K562 (cell line): ENCODE data around the gene TMEM86B. TPM values are rescaled to one million over a fixed set of nuclear protein-coding genes. Genes with fewer than 3 reads are reported as not detected.
A peak's percentile ranks its signal among the peaks of the same experiment; 100 is the strongest.

Experiments
- COPS2 ChIP-seq: fragments of 450-650 bp; conservative IDR thresholded peaks from 2 replicates; pipeline ENCODE4 v1.6.1; 2016; ENCODE audit warnings: mild to moderate bottlenecking, moderate library complexity
- ERF ChIP-seq: fragments of 450-650 bp; formaldehyde crosslinking; IDR thresholded peaks from 2 replicates; pipeline ENCODE4 v1.4.0; 2020; ENCODE audit warnings: mild to moderate bottlenecking, mixed read lengths
- HNRNPH1 ChIP-seq: fragments of 200-400 bp; formaldehyde crosslinking; optimal IDR thresholded peaks from 2 replicates; pipeline ENCODE3; 2017; ENCODE audit warnings: low read depth, mild to moderate bottlenecking, low read length, moderate library complexity
- LCOR ChIP-seq: sonication (generic); formaldehyde crosslinking; IDR thresholded peaks from 2 replicates; pipeline ENCODE4 v1.8.0; 2022; ENCODE audit warnings: mild to moderate bottlenecking, missing genetic modification reagents
- NCOA1 ChIP-seq: fragments of 450-650 bp; IDR thresholded peaks from 2 replicates; pipeline ENCODE4 v1.6.1; 2016; ENCODE audit warnings: low read depth
- PHB ChIP-seq: fragments of 250-450 bp; sonication (Bioruptor Pico); IDR thresholded peaks from 2 replicates; pipeline ENCODE4 v1.5.0; 2021
- THRAP3 ChIP-seq: fragments of 450-650 bp; IDR thresholded peaks from 2 replicates; pipeline ENCODE4 v1.6.1; 2016; ENCODE audit warnings: mild to moderate bottlenecking, inconsistent platforms, borderline replicate concordance
- XRCC4 ChIP-seq: IDR thresholded peaks from one replicate; pipeline ENCODE4 v1.6.1; 2011; ENCODE audit not compliant: insufficient read depth, insufficient read length; ENCODE audit errors: extremely low read depth
- ZBTB11 ChIP-seq, 3 experiments: fragments of 200-800 bp in 1 of 3; fragments of 250-450 bp in 1 of 3; fragments of 450-650 bp in 1 of 3; sonication (Bioruptor Pico) in 1 of 3; sonication (Bioruptor generic) in 1 of 3; formaldehyde crosslinking in 1 of 3; IDR thresholded peaks; 2 replicates each; pipeline versions ENCODE4 v1.6.1 to v1.8.0; 2016 to 2022; ENCODE audit warnings: mild to moderate bottlenecking in 2 of 3, missing genetic modification characterization in 2 of 3, missing compliant biosample characterization in 1 of 3, moderate library complexity in 1 of 3
- ZNF197 ChIP-seq: fragments of 200-800 bp; sonication (Bioruptor generic); IDR thresholded peaks from 2 replicates; pipeline ENCODE4 v1.6.1; 2016; ENCODE audit warnings: low read depth, missing genetic modification characterization, missing compliant biosample characterization
- ZNF609 ChIP-seq: sonication (generic); formaldehyde crosslinking; IDR thresholded peaks from 2 replicates; pipeline ENCODE4 v1.8.1; 2023; ENCODE audit warnings: missing genetic modification reagents, mild to moderate bottlenecking, borderline replicate concordance
- ZNF696 ChIP-seq: fragments of 250-450 bp; sonication (Bioruptor Pico); conservative IDR thresholded peaks from 2 replicates; pipeline ENCODE4 v1.4.0; 2020; ENCODE audit warnings: mild to moderate bottlenecking, moderate library complexity
- polyA plus RNA-seq, 8 experiments: library from polyadenylated mRNA; depleted of rRNA in 4 of 8; stranded (reverse) in 5 of 8; unstranded in 3 of 8; fragments of >200 nt; fragmentation: Nextera tagmentation in 2 of 8; fragmentation: Illumina TruSeq in 1 of 8; extraction: Ambion mirVana in 2 of 8; extraction: Trizol in 1 of 8; gene quantifications; 2 replicates each; pipeline versions ENCODE4 v1.2.1 to v1.2.3, GENCODE V29; 2011 to 2014; ENCODE audit warnings: inconsistent platforms in 1 of 8, missing spikeins in 1 of 8
- total RNA-seq, 7 experiments: library from RNA; depleted of rRNA in 6 of 7; stranded (reverse); fragments of >200 nt in 6 of 7; fragmentation: Illumina TruSeq in 2 of 7; extraction: Trizol in 2 of 7; gene quantifications; 2 replicates each; pipeline versions ENCODE4 v1.2.1 to v1.2.3, GENCODE V29; 2011 to 2021; ENCODE audit warnings: low replicate concordance in 1 of 7

The TMEM86B gene
- total and polyA plus RNA-seq, 9 of the 15 experiments (the other 6 are each of a cell fraction or from before 2014, with no cell fraction given): 0.28 to 7.9 (median 2.1) TPM

- TF ChIP-seq ZNF609 (CRISPR knock-in tag) (peak; percentile 81; the same call in 1 of the 2 replicates), XRCC4 (no peak), ZNF696 (CRISPR knock-in tag) (no peak), ERF (CRISPR knock-in tag) (peak; percentile 60; the same call in 1 of the 2 replicates), PHB (CRISPR knock-in tag) (no peak), COPS2 (no peak), THRAP3 (peak; percentile 98), NCOA1 (peak; percentile 78), ZBTB11 (CRISPR knock-in tag; IDR thresholded peaks at IDR 0.05) (peak in 1 of 3 experiments; percentile 70; a peak in 2 of 6 replicates), ZNF197 (CRISPR knock-in tag) (no peak; the same call in 1 of the 2 replicates), HNRNPH1 (no peak), LCOR (CRISPR knock-in tag) (peak; percentile 76)
These were observed 11.9 kb downstream of the TMEM86B start (continued) for GRCh38 chr19:55216461-55217198.
